Stimulated activated CD4-positive, alpha-beta T cell treated with anti-CD3 and anti-CD28 coated beads, Interleukin-15, amount 100 ng/mL, for 1 hour (primary cell): ENCODE results near the gene GPR21.

ENCODE experiments used
- DNase-seq, 2 donors: peaks; one replicate each; pipeline ENCODE4 v3.0.0-alpha.2; 2020; ENCODE audit warnings: low read depth in 1 of 2, low spot score in 1 of 2

The GPR21 gene

GRCh38 chr9:123033352-123033751, at the start of gene GPR21:
Gene GPR21 (plus strand): TSS chr9:123033667. CDS start chr9:123034567, 900 bp downstream.
- no peak for DNase-seq

- no peak for DNase-seq
These were observed 47.5 kb upstream of the GPR21 start for GRCh38 chr9:122986010-122986409.

GRCh38 chr9:122988141-122988540, 45.3 kb upstream of the GPR21 start:
- DNase-seq = no peak

GRCh38 chr9:122988920-122989621, 44.4 kb upstream of the GPR21 start:
- DNase-seq = no peak

- DNase-seq = peak in 1 of 2 donors; percentile 7
These were observed 42.1 kb upstream of the GPR21 start for GRCh38 chr9:122991370-122991830.

- DNase-seq = no peak
These were observed 36.9 kb upstream of the GPR21 start for GRCh38 chr9:122996586-122996985.

GRCh38 chr9:122998448-122998847, 35.0 kb upstream of the GPR21 start:
- no peak for DNase-seq

- DNase-seq = no peak
These were observed 32.9 kb upstream of the GPR21 start for GRCh38 chr9:123000371-123001068.

GRCh38 chr9:123002754-123003153, 30.7 kb upstream of the GPR21 start:
- no peak for DNase-seq

- DNase-seq = no peak
These were observed 30.0 kb upstream of the GPR21 start for GRCh38 chr9:123003466-123003865.

- DNase-seq = no peak
These were observed 27.5 kb upstream of the GPR21 start for GRCh38 chr9:123005964-123006363.

GRCh38 chr9:123007269-123007668, 26.2 kb upstream of the GPR21 start:
- DNase-seq = no peak

GRCh38 chr9:123008909-123009308, 24.6 kb upstream of the GPR21 start:
- DNase-seq = no peak

- DNase-seq = no peak
These were observed 22.1 kb upstream of the GPR21 start for GRCh38 chr9:123011380-123011779.

GRCh38 chr9:123011878-123012528, 21.5 kb upstream of the GPR21 start:
- DNase-seq = no peak

- DNase-seq = no peak
These were observed 16.8 kb upstream of the GPR21 start for GRCh38 chr9:123016631-123017030.

- no peak for DNase-seq
These were observed 12.7 kb upstream of the GPR21 start for GRCh38 chr9:123020796-123021195.

- DNase-seq = no peak
These were observed 7.0 kb upstream of the GPR21 start for GRCh38 chr9:123026425-123026824.

GRCh38 chr9:123027517-123027916, 6.0 kb upstream of the GPR21 start:
- no peak for DNase-seq

GRCh38 chr9:123028136-123028535, 5.3 kb upstream of the GPR21 start:
- DNase-seq = no peak

- DNase-seq = no peak
These were observed 4.5 kb upstream of the GPR21 start for GRCh38 chr9:123028973-123029372.

- no peak for DNase-seq
These were observed 1.5 kb upstream of the GPR21 start for GRCh38 chr9:123031963-123032362.
